HK-2 (cell line): Measurements from ENCODE around the gene POLK.
"Not testable (repeated sequence)": the region's sequence is repeated elsewhere in the genome, so short reads cannot be mapped to it uniquely, and the experiment has no call there.

ENCODE experiments used
- DNase-seq: peaks from one replicate; pipeline ENCODE4 v3.0.0-alpha.2; 2018; ENCODE audit not compliant: unreplicated experiment

POLK gene

DNA sequence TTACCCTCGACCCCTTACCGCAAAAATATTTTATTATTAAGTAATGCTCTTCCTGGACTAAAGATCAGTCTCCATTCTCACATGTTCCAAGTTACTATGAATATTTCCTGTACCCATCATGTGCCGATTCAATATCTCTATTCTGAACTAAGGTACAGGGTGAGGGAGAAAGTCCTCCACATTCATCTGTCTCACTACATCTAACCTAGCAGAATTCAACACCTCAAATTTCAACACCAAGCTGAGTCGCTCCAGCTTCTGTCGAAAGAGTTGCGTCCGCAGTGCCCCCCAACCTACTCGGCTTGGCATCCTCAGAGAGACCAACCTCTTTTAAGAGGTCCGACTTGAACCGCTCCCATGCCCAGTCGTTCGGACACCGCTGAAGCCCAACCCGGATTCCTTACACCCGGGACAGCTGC is 1.3 kb upstream of the POLK start:
- no peak for DNase-seq

DNA sequence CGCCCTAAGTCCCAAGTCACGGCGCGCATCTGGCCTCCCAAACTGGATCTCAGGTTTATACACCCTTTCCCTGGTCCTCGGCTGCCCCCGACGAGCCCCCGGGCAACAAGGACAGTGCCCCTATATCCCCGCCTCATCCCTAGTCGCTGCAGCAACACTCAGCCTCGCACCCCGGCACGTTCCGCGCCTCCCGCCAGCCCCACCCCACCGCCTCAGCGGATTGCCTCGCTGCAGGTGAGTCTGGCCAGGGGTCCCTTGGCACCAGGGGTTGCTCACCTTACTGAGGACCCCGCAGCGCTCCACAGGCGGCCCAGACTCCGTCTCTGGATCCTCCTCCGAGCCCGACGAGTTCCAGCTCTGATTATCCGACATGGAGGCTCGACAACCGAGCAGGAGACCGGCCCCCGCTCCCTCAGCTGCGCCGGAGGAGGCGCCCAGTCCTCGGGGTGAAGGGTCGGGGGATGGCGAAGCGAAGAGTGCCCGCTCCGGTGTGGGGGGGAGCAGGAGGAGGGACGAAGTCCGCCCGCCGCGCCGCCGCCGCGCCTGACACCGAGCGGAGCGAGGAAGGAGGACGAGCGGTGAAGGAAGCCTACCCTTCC is 756 bp upstream of the POLK start:
- DNase-seq = peak; percentile 30

- no peak for DNase-seq
These were observed 838 bp downstream of the POLK start for GRCh38 chr5:75512383-75513074.

- DNase-seq = no peak
These were observed 2.1 kb downstream of the POLK start for GRCh38 chr5:75513841-75514240.

GRCh38 chr5:75514323-75514722 is 2.6 kb downstream of the POLK start:
- DNase-seq = no peak

DNA sequence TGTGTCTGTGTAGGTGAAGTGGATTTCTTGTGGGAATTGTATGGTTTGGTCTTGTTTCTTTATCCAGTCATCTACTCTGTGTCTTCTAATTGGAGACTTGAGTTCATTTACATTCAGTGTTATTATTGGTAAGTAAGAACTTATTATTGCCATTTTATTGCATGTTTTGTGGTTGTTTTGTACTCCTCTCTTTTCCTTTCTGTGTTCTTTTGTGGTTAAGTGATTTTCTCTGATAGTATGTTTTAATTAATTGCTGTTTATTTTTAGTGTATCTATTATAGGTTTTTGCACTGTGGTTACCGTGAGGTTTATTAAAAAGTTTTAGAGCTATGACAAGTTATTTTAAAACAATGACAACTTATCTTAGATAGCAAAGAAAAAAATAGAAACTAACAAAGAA is 8.1 kb downstream of the POLK start:
- no peak for DNase-seq

DNA sequence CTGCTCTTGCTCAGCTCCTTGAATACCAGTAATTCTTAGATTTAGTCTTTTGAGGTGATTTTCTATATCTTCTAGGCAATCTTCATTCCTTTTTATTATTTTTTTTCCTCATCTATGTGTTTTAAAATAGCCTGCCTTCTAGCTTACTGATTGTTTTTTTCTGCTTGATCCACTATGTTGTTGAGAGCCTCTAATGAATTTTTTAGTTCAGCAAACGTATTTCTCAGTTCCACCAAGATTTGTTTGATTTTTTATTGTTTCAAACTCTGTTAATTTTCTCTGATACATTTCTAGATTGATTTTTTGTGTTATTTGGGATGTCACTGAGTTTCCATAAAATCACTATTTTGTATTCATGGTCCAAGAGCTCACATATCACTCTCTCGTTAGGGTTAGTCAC is 9.5 kb downstream of the POLK start:
- no peak for DNase-seq

GRCh38 chr5:75522025-75522424 is 10.3 kb downstream of the POLK start:
- no peak for DNase-seq

GRCh38 chr5:75522542-75522941 is 10.9 kb downstream of the POLK start:
- no peak for DNase-seq

DNA sequence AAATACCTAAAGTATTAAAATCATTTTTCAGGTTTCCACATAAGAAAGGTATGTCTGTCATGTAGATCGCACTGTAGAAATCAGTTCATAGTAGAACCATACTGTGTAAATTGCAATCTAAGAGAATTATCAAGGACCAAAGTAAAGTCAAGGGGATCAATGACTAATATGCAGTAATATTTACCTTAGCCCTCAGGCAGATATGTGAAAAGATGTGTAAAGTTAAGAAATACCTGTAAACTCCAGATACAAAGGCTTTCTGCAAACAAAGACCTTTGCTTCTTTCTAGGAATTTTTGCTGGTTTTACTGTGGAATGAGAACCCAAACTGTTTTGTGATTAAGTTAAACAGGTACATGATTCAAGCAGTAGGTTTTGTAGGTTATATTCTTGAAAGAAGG is 11.6 kb downstream of the POLK start:
- DNase-seq = no peak

DNA sequence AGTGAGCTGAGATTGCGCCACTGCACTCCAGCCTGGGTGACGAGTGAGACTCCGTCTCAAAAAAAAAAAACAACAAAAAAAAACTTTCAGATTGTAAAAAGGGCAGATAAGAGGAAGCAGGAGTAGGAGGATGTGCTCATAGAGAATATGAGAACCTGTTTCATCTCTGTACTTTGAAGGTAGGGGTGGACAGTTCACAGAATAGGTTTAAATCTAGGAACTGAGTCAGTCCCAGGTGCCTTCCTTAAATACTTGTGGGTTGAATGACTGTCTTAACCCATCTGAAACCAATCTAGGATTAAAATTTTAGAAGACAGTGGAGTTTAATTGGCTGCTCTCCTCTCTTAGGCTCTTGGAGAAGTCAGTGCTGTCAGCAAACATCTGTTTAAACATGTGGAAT is 12.4 kb downstream of the POLK start:
- DNase-seq = no peak

GRCh38 chr5:75524591-75524990 is 12.9 kb downstream of the POLK start:
- no peak for DNase-seq

DNA sequence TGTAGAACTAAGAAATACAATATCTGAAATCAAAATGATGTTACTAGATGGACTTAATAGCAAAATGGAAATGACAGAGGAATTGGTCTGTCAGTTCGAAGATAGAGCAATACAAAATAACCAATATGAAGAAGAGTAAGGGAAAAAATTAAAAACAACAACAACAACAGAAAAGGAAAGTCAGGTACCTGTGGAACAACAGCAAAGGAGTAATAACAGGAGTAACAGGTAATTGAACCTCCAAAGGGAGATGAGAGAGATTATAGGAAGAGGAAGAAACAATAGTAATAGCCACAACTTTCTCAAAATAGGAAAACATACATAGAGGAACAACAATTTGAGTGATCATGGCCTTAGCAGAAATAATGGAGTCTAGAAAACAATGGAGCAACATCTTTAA is 13.7 kb downstream of the POLK start:
- DNase-seq = no peak

DNA sequence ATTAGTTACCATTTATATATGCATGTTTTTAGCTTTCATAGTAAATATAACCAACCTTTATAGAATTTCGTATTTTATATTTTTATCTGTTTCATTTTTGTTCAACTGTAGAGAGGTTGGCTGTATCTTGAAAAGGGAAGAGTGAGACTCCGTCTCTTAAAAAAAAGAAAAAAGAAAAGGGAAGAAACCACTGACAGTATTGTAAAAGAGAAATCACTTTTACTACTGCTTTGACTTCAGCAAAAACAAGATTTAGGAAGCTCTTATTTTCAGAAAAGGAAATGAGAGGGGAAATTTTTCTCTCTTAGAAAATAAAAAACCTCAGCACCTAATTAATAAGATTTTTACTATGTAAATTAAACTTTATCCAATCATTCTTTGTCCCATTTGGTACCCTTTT is 14.4 kb downstream of the POLK start:
- DNase-seq = no peak

- DNase-seq = no peak
These were observed 17.5 kb downstream of the POLK start for GRCh38 chr5:75529185-75529584.

GRCh38 chr5:75532190-75532589 is 20.5 kb downstream of the POLK start:
- no peak for DNase-seq

GRCh38 chr5:75533716-75534115 is 22.0 kb downstream of the POLK start:
- not testable (repeated sequence) for DNase-seq

DNA sequence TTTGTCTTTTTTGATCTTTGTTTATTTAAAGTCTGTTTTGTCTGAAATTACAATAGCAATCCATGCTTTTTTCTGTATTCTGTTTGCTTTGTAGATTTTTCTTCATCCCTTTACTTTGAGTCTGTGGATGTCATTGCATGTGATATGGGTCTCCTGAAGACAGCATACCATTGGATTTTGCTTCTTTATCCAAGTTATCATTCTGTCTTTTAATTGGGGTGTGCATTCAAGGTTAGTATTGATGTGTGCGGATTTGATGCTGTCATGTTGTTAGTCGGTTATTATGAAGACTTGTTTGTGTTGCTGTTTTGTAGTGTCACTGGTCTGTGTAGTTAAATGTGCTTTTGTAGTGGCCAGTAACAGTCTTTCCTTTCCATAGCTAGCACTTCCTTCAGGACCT is 23.0 kb downstream of the POLK start:
- no peak for DNase-seq

DNA sequence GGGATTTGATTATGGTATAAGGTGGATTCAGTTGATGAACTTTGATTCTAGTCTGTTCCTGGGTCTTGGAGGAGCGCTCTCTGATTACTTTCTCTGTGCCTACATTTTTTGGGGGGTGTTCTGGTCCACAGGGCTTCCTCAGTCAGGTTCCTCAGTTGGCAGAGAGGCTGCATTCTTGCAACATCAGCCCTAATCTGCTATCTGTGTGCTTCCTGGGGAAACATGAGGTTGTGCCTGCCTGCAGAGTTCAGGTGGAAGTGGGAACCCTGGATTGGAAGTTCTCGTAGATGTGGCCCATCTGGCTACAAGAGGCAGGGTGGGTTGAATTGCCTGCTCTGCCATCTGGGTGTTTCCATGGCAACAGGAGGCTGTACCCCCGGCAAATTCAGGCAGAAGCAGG is 24.5 kb downstream of the POLK start:
- DNase-seq = no peak

DNA sequence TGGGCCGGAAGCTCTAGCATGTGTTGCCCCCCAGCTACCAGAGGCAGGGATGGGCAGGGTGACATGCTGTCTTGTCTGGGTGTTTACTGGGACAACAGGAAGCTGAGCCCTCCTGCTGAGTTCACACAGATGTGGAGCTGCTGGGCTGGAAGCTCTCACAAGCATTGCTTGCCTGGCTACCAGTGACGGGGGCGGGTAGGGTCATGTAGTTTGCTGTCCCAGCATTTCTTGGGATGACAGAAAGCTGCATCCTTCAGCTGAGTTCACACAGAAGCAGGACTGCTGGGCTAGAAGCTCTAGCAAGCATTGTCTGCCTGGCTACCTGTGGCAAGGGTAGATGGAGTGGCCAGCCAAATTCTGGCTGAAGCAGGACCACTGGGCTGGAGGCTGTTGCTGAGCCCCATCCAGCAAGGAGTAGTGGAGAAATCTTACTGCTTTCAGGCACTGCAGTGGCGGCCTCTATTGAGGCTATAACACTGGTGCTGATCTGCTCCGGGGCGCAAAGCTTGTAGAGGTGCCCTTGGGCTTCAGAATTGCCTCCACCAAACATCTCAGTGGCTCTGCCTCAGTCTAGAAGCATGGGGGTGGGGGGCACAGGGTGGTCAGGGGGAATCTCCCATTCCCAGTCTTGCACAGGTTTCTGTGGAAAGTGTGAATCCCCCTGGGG is 25.1 kb downstream of the POLK start:
- no peak for DNase-seq

- no peak for DNase-seq
These were observed 26.5 kb downstream of the POLK start for GRCh38 chr5:75538211-75538610.

DNA sequence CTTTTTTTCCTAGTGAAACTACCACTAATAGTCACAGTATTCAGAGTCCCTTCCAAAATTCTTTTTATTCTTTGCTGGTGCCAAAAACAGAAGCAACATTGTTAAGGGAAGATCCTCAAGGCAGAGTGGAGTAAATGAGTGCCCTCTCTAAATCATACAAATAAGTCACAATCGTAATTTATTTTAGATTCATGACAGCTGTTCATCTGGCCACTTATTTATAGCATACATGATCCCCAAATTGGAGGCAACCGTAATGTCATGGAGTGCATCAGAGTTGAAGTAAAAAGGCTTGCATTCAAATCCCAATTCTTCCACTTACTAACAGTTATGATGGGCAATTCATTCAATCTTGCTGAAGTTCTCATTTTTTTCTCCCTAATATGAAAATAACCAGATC is 33.4 kb downstream of the POLK start:
- no peak for DNase-seq

GRCh38 chr5:75546830-75547229 is 35.1 kb downstream of the POLK start:
- DNase-seq = no peak
